Posterior cingulate gyrus (tissue), 11 donors: ENCODE measurements around the gene ABHD17C.
"Not testable (repeated sequence)": the region's sequence is repeated elsewhere in the genome, so short reads cannot be mapped to it uniquely, and the experiment has no call there.

Experiments used
- DNase-seq, 10 donors: peaks; one replicate each; pipeline versions ENCODE4 v3.0.0 to v3.0.0-alpha.2; 2020 to 2021; ENCODE audit warnings: mixed read lengths in 3 of 10
- intact Hi-C: fragments of 100-400 bp; cut with DNase I; formaldehyde crosslinking; loops from one replicate; pipeline ENCODE4 v1.15.1; 2023

The ABHD17C gene

DNA sequence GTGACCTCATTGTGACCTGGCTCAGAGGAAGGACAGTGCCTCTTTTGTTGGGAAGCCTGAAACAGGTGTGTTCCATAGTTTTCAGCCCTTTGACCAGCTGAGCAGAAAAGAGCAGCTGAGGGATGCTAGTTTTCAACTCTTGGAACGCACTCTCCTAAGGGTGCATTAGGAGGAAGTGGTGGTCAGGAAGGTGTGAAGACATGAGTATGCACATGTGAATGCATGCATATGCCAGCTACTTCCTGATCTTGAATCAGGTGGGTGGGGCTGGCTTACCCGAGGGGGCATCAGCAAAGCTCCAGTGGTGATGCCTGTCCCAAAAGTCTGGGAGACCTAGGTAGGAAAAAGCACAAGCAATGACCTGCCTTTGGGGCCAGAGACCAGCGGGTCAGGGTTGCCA is 60.8 kb downstream of the ABHD17C start:
- DNase-seq: no peak
- intact Hi-C loops: no loop called here

DNA sequence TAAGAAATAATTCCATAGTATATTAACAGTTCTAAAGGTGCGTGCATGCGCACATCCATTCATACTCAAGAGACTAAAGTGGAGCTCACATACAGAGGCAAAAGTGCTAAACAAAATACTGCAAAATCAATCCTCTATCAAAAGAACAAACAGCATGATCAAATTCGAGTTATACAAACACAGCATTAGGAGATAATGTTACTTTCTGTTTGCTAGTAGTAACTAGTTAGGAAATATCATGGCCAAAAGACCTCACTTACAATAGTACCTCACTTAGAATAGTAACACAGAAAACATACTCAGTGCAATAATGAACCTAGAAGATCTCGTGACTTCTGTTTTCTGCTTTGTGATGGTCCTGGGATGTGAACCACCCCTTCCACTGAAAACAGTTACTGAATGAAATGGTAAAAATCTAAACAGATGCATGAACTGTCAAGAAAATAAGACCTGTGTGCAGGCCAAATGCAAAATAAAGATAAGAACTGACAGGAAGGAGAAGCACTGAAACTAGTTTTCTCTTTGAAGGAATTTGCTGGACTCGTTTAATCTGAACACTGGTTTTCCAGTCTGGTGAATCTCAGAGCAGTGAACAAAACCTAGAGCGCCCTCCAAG is 63.1 kb downstream of the ABHD17C start:
- intact Hi-C loops: no loop called here
- DNase-seq: no peak

DNA sequence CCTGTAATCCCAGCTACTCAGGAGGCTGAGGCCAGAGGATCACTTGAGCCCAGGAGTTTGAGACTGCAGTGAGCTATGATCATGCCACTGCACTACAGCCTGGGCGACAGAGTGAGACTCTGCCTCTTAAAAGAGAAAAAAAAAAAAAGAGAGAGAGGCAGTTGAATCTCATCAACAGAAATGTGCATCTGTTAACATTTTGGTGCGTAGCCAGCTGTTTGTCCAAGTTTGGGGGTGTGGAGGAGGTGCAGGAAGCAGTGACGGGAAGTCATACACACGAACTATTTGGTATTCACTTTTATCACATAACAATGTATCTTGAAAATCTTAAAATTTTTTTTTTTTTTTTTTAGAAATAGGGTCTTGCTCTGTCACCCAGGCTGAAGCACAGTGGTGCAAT is 65.8 kb downstream of the ABHD17C start:
- intact Hi-C loops: no loop called here
- DNase-seq: no peak

DNA sequence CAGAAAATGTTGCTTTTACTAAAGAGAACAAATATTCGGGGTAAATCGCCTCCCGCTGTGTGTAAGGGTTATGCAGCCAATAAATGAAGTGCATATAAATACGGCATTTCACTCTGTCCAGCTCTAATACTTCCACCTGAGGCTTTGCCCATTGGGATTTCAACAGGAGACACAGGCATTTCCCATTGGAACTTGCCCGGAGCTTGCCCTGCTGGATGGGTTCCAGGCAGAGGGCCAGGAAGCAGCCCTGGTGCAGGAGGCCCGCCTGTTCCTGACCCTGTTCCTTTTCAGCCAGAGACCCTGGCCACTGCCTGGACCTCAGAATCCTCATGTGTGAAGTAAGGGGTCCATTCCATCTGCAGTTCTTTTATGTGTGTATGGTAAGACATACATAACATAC is 66.6 kb downstream of the ABHD17C start:
- intact Hi-C loops: no loop called here
- no peak for DNase-seq

DNA sequence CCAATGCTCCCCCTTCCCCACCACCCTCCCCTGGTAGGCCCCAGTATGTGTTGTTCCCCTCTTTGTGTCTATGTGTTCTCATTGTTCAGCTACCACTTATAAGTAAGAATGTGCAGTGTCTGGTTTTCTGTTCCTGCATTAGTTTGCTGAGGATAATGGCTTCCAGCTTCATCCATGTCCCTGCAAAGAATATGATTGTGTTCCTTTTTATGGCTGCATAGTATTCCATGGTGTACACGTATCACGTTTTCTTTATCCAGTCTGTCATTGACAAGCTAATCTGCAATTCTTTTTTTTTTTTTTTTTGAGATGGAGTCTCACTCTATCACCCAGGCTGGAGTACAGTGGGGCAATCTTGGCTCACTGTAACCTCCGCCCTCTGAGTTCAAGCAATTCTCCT is 68.1 kb downstream of the ABHD17C start:
- DNase-seq, intact Hi-C loops: not testable (repeated sequence)

DNA sequence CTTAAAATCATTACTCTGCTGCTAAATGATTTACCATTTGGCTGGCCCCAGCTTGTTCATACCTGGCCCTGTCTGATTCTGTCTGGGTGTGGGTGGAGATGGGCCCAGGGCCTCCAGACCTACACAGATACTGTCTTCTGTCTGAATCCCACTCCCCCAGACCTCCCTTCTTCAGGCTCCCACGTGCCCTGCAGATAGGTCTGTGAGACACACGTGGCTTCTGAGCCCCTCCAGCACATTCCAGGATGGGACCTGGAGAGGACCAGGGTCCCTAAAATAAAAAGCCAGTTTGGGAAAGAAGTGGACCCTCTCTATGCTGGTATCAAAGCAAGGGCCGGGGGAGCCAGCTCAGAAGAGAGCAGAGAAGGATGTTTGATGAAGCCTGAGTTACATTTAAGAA is 69.4 kb downstream of the ABHD17C start:
- intact Hi-C loops: no loop called here

DNA sequence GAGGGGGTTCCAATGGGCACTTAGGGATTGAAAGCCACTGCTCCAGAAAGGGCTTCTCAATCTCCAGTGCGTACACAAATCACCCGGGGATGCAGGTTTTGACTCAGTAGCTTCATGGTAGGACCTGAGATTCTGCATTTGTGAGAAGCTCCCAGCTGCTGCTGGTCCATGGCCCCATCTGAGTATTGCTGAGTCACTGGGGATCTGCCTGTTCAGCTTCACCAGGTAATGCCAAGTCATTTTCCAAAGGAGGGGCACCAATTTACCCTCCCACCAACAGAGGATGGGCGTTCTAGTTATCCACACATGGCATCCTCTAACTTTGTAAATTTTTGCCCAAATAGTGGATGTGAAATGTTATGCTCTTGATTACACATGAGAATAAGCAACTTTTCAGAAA is 71.2 kb downstream of the ABHD17C start:
- no peak for DNase-seq
- intact Hi-C loops: no loop called here

More for the DNA sequence above, 69.4 kb downstream of the ABHD17C start:
- no peak for DNase-seq

DNA sequence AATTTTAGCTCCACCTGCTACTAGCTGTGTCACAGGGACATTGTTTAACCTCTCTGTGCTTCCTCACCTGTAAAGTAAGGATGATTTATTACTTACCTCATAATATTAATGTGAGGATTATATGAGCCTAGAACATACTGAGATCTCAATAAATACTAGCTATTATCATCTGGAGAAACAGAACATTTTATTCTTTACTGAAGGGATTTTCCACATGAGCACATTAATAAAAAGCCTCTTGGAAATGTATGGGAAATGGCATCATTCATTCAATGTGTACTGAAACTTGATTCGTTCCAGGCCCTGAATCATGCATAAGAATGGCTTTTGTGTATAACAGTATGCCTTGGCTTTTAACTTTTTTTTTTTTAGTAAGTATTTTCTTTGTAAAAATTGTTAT is 73.0 kb downstream of the ABHD17C start:
- no peak for DNase-seq
- intact Hi-C loops: no loop called here

DNA sequence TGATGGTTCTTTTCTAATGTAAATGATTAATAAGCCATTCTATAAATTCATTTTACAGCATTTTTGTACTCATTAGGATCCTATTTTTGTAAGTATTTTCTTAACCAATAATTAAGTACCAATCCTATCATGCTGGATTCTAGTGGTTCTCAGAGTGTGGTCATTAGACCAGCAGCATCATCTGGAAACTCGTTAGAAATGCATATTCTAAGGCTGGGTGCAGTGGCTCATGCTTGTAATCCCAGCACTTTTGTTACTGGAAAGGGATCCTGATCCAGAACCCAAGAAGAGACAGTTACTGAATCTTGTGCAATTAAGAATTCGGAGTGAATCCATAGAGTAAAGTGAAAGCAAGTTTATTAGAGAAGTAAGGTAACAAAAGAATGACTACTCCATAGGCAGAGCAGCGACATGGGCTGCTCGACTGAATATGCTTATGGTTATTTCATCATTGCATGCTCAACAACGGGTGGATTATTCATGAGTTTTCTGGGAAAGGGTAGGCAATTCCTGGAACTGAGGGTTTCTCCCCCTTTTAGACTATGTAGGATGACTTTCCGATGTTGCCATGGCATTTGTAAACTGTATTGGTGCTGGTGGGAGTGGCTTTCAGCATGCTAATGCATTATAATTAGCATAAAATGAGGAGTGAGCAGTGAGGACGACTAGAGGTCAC is 74.2 kb downstream of the ABHD17C start:
- intact Hi-C loops: no loop called here
- no peak for DNase-seq

DNA sequence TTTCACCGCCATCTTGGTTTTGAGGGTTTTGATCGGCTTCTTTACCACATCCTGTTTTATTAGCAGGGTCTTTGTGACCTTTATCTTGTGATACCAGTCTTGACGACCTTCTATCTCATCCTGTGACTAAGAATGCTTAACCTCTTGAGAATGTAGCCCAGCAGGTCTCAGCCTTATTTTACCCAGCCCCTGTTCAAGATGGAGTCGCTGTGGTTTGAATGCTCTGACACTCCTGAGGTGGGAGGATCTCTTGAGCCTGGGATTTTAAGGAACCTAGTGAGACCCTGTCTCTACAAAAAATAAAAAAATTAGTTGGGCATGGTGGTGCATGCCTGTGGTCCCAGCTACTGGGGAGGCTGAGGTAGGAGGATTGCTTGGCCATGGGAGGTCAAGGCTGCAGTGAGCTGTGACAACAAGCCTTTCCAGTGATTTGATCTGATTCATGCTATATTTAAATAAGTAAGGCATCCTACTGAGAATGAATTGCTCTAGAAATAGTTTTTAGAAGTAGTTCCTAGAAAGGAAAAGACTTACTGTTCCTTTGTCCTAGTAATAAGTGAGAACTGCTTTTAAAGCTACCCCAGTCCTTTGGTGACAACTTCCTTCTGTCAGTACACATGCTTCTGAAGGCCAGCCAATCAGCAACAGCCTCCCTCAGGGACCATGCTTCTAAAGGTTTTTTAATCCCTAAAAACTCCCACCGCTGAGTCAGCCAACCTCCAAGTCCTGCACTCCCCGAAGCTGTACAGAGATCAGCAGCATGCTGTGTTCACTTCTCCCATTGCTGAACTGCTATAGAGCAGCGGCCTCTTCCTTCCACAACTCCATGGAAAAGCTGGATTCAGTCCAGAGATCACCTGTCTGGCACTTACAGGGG is 75.0 kb downstream of the ABHD17C start:
- DNase-seq: no peak
- intact Hi-C loops: loop anchor here (10.0 kb wide), 1 partner anchor 75 kb away; the partner anchor contains the start of gene ABHD17C

DNA sequence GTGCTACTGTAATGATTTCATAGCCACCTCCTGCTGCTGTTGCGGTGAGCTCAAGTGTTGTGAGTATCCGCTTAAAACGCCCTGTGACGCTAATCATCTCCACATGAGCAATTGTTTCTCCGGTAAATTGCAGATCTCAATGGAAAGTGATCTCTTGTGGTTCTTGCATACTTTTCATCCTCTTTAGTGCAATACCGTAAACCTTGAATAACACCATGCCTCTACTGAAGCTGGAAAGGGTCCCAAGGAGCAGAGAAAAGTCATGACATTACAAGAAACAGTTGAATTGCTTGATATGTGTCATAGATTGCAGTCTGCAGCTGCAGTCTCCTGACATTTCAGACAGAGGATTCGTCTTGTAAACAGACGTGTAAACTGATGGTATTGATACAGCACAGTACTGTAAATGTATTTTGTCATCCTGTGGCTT is 78.0 kb downstream of the ABHD17C start:
- no peak for DNase-seq
- intact Hi-C loops: loop anchor here (10.0 kb wide), 1 partner anchor 78 kb away; the partner anchor contains the start of gene ABHD17C

DNA sequence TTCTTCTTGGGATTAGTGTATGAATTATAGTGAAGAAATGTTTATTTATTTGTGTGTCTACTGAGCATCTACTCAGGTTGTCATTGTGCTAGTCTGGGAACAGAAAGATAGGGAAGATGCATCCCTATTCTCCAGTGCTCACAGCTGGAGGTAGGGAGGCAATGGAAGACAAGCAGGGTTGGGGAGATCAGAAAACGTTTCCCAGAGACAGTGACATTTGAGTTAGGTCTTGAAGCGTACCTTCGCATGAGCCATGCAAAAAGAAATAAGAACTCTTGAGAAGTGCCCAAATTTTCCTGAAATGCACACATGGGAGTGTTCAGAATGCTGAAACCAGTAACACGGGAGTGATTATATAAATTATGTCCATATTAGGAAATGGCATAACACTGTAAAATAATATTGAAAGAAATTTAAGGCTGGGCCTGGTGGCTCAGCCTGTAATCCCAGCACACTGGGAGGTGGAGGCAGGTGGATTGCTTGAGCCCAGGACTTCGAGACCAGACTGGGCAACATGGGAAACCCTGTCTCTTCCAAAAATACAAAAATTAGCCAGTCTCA is 78.8 kb downstream of the ABHD17C start:
- DNase-seq: no peak
- intact Hi-C loops: loop anchor here (10.0 kb wide), 1 partner anchor 79 kb away; the partner anchor contains the start of gene ABHD17C

DNA sequence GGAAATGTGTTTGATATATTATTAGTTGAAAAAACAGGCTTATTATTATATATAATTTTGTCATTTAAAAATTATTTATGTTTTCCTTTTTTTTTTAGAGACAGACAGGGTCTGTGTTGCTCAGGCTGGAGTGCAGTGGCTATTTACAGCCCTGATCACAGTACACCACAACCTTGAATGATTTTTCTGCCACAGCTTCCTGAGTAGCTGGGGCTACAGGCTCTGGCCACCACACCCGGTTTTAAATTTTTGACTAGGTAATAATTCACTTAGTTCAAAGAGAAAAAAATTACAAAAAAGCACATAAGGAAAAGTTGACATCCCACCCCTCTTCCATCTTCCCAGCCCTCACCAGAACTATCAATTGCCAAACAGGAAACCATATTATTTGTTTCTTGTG is 79.4 kb downstream of the ABHD17C start:
- DNase-seq: no peak
- intact Hi-C loops: loop anchor here (10.0 kb wide), 1 partner anchor 80 kb away; the partner anchor contains the start of gene ABHD17C

DNA sequence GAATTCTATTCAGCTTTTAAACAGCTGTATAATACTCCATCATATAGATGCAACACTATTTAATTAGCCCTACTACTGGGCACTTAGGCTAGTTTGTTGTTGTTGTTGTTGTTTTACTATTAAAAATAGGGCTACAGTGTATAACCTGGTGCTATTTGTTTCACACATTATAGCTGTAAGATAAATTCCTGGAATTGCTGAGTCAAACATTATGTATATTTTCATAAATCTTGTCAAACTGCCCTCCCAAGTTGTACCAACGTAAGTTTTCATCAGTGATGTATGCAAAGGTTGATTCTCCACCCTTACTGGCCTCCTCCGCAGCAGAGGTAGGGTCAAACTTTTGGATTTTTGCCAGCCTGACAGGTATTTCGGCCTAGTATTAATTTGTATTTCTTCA is 80.2 kb downstream of the ABHD17C start:
- DNase-seq: no peak
- intact Hi-C loops: loop anchor here (10.0 kb wide), 1 partner anchor 81 kb away; the partner anchor contains the start of gene ABHD17C

DNA sequence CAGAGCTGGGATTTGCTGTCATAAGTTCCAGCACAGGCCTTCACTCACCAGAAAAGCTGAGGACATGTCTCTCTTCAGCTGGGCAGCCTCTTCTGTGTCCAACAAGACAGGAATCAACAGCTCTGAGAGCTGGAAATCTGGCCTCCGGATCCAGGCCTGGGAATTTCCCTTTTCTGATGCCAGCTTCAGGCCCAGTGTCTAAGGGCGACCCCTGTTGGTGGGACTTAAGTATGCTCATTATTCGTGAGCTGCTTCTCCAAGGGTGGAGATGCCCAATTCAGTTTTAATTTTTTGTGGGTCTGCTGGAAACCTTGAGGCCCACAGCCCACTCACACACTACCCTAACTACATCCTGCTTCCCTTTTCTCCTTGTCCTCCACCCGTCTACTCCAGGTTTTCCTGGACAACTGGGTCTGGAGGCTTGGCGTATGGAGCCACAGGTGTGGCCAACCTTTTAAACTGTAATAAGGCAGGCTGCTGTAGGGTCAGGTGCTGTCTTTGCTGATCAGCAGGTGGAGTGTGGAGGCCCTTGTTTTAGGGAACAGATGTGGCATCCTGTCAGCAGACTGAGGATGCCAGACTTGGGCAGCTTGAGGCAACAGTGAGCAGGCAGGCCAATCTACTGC is 81.4 kb downstream of the ABHD17C start:
- DNase-seq: peak; percentile 47 to 94 (median 73)
- intact Hi-C loops: loop anchor here (1.0 to 10.0 kb wide), 4 partner anchors 82 to 321 kb away; partner anchors contain the start of gene ABHD17C

DNA sequence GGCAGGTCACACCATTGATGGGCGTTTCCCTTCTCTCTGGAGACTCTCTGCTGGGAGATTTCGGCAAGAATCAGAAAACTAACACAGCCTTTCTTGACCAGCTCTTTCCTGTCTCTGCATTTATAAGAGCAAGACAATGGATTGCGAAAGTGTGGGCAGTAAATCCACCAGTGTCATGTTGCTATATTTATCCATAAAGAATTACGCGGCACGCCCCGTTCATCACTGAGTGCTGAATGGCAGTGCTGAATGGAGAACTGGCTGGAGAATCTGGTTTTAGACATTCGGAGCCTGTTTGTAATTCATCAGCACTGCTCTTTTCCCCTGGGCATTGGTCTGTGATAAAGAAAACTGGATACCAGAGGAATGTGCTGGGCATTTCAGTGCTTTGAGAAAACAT is 82.0 kb downstream of the ABHD17C start:
- DNase-seq: no peak
- intact Hi-C loops: loop anchor here (2.0 to 10.0 kb wide), 3 partner anchors 82 to 210 kb away; partner anchors contain the start of gene ABHD17C

DNA sequence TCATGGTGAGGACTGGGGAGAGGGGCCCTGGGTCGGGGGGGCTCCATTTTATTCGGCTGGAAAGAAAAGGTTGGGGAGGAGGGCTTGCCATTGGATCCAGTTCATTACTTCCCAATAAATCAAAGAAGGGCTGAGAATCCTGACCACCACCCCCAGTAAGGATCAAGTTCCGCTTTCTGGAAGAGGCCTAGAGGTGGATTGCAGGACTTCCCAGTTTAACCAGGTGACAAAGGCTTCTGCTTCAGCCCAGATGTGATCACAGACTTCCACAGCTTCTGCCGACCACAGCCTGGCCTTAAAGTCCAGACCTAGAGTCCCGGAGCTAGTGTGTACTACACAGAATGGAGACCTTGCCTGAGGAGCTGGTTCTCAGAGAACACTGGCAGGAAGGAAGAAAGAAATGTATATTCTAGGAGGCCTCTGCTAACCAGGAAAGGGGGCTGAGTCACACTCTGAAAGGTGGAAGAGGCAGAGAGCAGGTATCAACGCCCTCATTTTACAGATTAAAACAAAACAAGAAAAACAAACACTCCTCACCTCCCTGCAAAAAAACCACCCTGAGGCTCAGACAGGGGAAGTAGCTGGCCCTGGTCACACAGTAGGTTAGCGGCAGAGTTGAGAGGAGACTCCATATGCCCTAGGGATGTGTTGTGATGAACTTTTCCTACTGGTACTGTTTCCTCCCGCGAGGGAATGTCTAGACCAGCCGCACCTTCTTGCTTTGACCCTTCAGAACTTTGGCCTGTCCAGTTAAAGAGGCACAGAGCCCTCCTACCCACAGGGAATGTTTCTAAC is 82.9 kb downstream of the ABHD17C start:
- intact Hi-C loops: loop anchor here (2.0 to 10.0 kb wide), 4 partner anchors 83 to 211 kb away; partner anchors contain the start of gene ABHD17C
- no peak for DNase-seq

DNA sequence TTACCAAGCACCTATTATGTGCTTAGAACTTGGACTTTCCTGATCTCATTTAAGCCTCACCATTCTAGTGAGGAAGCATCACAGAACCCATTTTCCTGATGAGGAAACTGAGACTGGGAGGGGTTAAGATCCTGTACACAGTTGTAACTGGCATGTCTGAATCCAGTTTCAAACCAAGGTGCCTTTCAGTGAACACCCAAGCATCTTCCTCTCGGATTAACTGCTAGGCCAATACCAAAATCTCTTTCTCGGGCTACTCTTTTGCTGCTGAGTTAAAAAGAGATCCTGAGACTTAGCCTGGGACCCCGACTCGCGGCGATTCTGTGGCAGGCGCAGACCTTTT is 83.5 kb downstream of the ABHD17C start:
- no peak for DNase-seq
- intact Hi-C loops: loop anchor here (2.0 to 10.0 kb wide), 2 partner anchors 84 to 192 kb away; partner anchors contain the start of gene ABHD17C
